Fibroblast of lung (primary cell): ENCODE measurements around the gene HINT2.

ENCODE experiments used
- CTCF ChIP-seq, 2 donors: IDR thresholded peaks in 1 of 2; conservative IDR thresholded peaks in 1 of 2; 1 replicate in 1 of 2; 2 replicates in 1 of 2; pipeline ENCODE4 v1.5.1; 2011 to 2012; ENCODE audit warnings: low read length in 2 of 2, control low read depth in 1 of 2, inconsistent platforms in 1 of 2, low read depth in 1 of 2, mild to moderate bottlenecking in 1 of 2
- EZH2 ChIP-seq: IDR thresholded peaks from 2 replicates; pipeline ENCODE4 v1.5.1; 2012; ENCODE audit warnings: low read length, control low read depth, mild to moderate bottlenecking; ENCODE audit errors: missing control alignments

- TF ChIP-seq CTCF (conservative IDR thresholded peaks at IDR 0.05 in 1 of 2, IDR thresholded peaks at IDR 0.05 in 1 of 2; ENCODE audit: low read depth in 1 of 2, low read length in 2 of 2) (no peak), EZH2 (no peak)
These were observed 17.3 kb downstream of the HINT2 start for GRCh38 chr9:35797311-35798109.
